Measurements from ENCODE around the gene THOC6.

THOC6 gene

GRCh38 chr16:3017794-3018506, 5.9 kb upstream of the THOC6 start, which contains the start of gene CLDN6:
Gene CLDN6 (minus strand): TSS chr16:3018183. CDS start chr16:3016021, 2,162 bp downstream.
- no peak for DNase-seq

- DNase-seq = no peak
Measured at GRCh38 chr16:3019594-3020246, 4.1 kb upstream of the THOC6 start.

GRCh38 chr16:3020247-3020603, 3.6 kb upstream of the THOC6 start, which contains the start of gene TNFRSF12A:
Gene TNFRSF12A (plus strand): TSS chr16:3020368. CDS start chr16:3020398, 30 bp downstream.
- DNase-seq = no peak

GRCh38 chr16:3020604-3021448, 3.0 kb upstream of the THOC6 start:
- no peak for DNase-seq

DNA sequence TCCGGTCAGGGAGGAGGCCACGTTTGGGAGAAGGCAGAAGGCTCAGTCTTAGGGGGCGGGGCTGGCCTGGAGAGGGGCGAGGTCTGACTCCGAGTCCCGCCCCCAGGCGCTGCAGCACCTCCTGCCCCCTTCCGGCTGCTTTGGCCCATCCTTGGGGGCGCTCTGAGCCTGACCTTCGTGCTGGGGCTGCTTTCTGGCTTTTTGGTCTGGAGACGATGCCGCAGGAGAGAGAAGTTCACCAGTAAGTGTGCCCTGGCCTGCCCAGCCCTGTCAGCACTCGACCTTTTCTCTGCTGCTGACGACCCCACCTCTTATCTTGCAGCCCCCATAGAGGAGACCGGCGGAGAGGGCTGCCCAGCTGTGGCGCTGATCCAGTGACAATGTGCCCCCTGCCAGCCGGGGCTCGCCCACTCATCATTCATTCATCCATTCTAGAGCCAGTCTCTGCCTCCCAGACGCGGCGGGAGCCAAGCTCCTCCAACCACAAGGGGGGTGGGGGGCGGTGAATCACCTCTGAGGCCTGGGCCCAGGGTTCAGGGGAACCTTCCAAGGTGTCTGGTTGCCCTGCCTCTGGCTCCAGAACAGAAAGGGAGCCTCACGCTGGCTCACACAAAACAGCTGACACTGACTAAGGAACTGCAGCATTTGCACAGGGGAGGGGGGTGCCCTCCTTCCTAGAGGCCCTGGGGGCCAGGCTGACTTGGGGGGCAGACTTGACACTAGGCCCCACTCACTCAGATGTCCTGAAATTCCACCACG, 2.2 kb upstream of the THOC6 start:
- DNase-seq = no peak

DNA sequence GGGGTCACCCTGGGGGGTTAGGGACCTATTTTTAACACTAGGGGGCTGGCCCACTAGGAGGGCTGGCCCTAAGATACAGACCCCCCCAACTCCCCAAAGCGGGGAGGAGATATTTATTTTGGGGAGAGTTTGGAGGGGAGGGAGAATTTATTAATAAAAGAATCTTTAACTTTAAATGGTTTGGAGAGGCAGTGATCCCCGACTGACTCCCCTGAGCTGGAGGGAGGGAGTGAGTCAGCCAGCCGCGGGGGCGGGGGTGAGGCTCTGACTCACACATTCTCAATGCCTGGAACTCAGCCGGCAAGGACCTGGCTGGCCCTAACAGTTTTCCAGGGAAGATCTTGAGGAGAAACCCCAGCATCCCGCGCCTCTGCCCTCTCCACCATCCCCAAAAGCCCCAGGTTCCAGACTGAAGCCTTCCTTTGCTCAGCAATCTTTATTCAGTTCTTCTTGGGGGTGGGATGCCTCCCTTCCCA, 1.6 kb upstream of the THOC6 start:
- no peak for DNase-seq

GRCh38 chr16:3022684-3023414, 986 bp upstream of the THOC6 start:
- DNase-seq = no peak

DNA sequence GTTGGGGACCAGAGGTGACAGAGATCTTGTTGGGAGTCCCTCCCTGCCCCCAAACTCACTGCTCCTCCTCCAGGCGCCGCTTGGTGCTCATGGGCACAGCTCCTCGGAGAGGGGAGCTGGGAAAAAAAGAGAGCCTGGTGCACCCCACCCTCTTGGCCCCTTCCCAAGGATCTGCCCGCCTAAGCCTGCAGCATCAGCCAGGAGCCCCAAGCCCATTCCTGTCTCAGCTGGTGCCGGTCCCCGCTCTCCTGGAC, 493 bp upstream of the THOC6 start:
- DNase-seq = no peak

GRCh38 chr16:3025032-3026002, 1.5 kb downstream of the THOC6 start:
- no peak for DNase-seq

- DNase-seq = no peak
Measured at GRCh38 chr16:3026003-3026378, 2.2 kb downstream of the THOC6 start.

- DNase-seq = no peak
Measured at GRCh38 chr16:3026609-3027488, 3.0 kb downstream of the THOC6 start.

DNA sequence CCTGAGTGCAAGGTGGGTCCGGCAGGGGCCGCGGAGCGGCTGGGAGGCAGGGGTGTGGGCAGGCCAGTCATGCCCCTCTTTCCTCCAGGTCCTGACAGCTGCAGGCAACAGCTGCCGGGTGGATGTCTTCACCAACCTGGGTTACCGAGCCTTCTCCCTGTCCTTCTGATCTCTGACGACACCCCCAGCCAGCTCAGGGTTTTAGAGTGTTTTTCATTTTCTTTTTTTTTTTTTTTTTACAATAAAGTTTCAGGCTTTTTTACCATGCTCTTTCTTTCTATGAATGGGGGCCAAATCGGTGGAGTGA, 3.6 kb downstream of the THOC6 start:
- no peak for DNase-seq

DNA sequence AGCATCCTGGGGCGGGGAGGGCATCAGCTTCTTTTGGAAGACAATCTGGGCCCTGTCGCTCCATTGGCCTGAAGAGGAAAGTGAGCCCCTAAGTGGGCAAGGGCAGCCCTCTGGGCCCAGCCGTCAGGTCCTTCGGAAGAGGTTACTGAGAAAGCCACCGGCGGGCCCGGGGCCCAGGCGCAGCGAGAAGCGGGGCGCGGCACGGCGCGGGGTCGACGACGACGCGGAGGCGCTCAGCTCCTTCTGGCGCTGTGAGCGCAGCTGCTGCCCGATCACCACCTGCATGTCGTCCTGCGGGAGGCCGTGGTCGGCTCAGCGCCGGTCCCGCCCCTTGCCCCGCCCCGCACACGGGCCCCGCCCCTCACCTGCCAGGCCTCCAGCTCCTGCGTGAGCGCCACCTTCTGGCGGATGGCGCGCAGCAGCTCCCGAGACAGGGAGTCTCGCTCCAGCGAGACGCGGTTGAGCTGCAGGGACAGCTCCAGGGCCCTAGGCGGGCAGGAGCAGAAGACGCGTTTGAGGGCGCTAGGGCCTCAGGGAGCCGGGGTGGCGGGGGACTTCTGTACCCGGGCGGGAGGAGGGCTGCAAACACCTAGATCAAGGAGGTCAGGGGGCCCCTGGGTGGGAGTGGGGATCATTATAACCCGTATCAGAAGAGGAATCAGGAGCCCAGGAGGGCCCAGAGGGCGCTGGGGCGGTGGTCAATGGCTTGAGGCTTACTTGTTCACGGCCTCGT, 4.3 kb downstream of the THOC6 start:
- DNase-seq = peak; percentile 60

DNA sequence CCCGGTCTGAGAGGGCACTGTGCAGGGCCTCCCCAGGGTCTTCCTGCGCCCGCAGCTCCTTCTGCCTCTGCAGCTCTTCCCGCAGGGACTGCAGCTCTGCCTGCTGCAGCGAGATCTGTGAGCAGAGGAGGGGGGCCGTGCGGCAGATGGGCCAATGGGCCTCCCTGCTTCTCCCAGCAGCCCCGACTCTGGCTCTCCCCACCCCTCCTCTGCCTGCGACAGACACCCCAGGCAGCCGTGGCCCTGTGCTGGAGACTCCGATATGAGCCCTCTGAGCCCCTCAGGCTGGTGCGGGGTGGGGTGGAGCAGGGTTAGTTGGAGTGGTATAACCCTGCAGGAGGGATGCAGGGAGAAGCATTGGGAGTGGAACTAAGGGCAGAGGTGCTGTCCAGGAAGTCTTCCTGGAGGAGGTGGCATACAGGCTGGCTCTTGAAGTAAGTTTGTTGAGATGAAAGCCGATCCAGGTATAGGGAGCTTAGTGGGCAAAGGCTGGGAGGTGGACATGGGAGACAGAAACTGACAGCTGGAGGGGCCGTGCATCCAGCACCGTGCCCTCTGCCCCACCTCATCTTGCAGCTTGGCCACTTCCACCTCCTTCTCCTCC, 5.0 kb downstream of the THOC6 start:
- DNase-seq = no peak

GRCh38 chr16:3029491-3030221, 5.8 kb downstream of the THOC6 start:
- DNase-seq = no peak

DNA sequence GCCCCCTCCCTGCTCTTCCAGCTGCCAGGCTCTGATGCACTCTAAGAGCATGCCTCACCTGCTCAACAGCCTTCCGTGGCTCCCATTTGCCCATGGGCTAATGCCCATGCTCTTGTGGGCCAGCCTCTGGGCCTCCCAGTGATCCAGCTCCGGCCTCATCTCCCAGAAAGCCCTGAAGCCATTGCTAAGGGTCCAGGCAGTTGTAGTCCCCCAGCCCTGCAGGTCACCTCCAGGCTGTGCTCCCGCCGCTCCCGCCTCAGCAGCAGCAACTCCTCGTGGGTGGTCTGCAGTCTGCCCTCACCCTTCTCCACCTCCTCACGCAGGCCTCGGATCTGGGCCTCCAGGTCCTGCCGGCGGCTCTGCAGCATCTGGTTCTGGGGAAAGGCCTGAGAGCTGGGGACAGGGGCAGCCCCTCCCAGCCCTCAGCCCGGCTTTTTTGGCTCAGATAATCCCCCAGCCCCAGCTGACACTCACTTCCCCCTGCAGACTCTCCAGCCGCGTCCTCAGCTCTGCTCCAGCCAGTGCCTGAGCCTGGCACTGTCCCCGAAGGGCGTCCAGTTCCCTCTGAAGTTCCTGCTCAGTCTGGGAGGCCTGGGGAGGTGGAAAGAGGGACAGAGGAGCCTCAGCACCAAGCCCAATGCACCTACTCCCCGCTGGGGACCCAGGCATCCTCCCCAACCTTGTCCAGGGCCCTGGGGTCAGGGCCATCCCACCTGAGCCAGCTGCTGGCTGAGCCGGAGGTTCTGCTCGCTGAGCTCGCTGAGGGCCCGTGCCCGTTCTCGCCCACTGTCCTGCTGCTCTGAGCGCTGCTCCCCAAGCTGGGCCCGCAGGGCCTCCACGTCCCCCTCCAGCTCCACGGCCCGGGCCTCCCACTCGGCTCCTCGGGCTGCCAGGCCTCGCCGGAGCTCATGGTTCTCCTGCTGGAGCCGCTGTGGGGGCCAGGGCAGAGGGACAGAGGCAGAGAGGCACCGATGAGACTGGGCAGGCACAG, 6.7 kb downstream of the THOC6 start:
- no peak for DNase-seq

DNA sequence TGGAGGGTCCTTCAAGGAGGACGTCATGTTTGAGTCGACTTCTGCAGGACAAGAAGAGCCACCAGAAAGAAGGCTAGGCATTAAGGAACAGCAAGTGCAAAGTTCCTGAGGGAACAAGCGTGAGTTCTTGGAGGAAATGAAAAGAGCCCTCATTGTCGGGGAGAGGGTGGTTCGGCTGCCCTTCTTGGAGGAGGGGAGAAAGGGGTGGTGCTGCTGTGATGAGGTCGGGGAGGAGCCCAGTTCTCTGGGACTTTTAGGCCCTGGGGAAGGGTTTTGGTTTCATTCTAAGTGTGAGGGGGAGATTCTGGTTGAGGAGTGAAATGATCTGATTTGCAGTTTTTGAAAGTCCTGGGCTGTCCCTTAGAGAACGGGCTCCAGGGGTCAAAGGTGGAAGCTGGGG, 8.8 kb downstream of the THOC6 start:
- no peak for DNase-seq

Data from NCI-H1436 treated with DMSO at 0.1 percent for 48 hours (cell line).